Fibroblast of skin of scalp (primary cell): ENCODE results near the gene PROX2.
A peak's percentile ranks its signal among the peaks of the same experiment; 100 is the strongest.

Experiments
- DNase-seq: peaks from one replicate; pipeline ENCODE4 v3.0.0-alpha.2; 2013

The PROX2 gene

DNA sequence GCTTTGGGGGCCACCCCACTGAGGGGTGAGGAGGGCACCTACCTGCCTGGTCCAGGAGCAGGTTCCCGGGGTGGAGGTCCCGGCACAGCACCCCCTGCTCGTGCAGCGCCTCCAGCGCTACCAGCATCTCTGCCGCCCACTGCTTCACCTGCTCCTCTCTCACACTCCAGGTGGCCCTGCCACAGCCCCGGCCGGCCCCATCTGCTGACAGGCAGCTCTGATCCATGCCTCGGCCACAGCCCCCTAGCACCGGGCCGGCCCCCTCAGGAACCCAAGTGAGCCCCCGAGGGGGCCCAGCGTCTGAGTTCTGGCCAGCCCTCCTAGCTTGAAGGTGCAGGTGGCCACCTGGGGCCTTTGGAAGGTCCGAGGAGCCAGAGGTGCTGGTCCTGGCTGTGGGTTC, 33.6 kb upstream of the PROX2 start:
- DNase-seq: no peak

DNA sequence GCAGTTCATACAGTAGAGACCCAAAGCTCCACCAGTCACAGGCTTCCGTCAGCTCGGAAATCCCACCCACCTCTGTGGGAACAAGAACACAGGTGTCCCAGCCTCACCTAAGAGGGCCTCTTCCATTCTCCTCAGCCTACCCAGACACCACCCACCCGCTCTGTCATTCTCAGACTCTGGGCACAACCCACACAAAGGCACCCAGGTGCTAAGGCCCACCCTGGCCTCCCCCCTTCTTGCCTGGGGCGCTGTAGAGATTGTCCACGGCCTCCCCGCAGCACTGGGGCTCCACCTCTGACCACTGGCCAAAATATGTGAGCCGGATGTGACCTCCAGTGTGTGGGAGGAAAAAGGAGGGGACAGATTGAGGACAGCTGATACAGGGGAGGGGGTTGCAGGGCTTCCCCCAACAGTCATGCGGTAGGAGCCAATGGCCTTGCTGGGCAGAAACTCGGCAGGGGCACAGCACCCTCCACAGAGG, 33.0 kb upstream of the PROX2 start:
- no peak for DNase-seq

DNA sequence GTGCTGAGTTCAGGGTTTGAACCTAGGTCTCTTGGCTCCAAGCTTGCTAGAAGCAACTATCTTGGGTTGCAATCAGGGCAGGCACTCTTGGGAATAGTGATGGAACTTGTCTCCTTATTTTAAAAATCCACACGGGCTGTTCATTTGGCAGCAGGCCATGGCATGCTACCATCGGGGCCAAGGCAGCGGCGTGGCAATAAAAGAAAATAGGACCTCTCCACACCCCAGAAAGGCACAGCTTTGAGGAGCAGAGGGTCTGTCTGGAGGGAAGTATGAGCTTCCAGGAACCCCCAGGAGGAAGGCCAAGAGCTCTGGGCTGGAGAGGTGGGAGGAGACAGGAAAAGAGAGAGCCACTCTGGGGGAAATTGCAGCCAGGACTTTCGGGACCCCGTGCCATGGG, 31.8 kb upstream of the PROX2 start:
- peak; percentile 13 for DNase-seq

GRCh38 chr14:74906925-74907521, 31.1 kb upstream of the PROX2 start:
- DNase-seq: no peak

GRCh38 chr14:74905595-74906142, 29.7 kb upstream of the PROX2 start:
- DNase-seq: peak; percentile 51

DNA sequence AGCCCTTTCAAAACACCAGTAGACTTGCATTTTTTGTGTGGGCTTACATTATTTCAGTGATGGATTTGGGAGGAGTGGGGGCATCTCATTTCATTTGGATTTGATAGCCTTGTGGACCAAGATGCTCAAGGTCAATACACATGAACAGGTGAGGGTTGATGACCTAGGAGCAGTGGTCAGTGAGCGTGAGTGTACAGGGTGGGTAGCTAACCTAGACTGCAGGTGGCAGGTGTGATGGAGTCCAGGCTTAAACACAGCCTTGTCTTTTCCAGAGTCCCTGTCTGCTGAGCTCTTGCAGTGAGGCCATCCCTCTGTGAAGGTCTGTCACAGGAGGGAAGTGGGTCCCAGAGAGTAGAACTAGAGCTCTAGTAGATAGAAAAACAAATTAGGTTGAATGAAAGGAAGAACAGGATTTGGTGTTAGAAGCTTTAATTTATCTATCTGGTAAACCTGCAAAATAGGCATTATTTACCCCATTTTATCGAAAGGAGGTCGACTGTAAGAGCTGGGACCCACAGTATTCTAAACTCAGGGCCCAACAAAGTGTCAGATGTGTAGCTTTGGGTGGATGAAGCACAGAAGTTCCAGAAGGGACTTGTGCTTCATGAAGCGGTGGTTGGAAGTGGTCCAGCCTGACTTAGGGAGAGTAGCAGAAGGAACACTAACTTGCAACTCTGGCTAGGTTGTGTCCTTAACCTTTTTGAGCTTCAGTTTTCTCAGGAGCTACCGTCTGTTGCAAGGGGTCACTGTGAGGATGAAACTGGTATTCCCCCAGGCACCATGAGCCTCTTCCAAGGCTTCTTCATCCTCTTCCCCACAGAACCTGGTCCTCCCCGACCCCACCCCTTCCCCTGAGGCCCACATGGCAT, 28.9 kb upstream of the PROX2 start:
- DNase-seq: no peak

- DNase-seq: no peak
These were observed 27.2 kb upstream of the PROX2 start for GRCh38 chr14:74902941-74903705.

DNA sequence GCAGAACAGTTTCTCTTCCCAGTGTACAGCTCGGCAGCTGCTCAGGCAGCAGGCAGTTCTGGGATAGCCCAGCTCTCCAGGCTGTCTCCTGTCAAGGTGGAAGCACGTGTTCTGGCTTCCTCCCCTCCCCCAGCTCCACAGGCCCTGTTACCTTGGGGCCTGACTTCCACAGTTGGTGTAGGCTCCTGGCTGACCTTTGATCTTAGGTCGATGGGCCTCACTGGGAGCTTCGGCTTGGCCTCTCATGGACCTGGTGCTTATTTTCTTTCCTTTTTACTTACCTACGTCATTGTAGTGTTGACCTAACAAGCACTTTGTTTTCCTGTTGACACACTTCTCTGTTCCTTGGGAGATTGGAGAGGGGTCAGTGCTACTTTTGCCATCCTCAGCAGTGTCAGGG, 22.7 kb upstream of the PROX2 start:
- no peak for DNase-seq

- DNase-seq: no peak
These were observed 22.1 kb upstream of the PROX2 start for GRCh38 chr14:74898083-74898482.

- no peak for DNase-seq
These were observed 21.7 kb upstream of the PROX2 start for GRCh38 chr14:74897642-74898041.

DNA sequence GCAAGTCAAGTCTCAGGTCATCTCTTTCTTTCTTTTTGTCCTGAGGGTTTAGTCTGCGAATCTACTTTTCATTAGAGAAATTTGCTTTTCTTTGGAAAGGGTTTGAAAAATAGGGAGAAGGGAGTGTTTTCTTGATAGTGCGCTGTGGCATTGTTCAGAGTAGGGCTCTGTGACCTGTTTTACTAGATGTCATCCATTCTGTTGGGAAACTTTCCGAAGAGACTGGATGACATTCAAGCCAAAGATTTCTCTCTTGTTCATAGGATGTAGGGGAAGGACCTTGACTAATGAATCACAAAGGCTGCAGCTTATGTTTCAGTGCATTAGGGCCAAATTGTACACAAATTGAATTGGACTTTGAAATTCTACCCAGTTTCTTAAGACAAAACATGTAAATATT, 20.5 kb upstream of the PROX2 start:
- DNase-seq: no peak

GRCh38 chr14:74893614-74894091, 17.7 kb upstream of the PROX2 start:
- DNase-seq: no peak

GRCh38 chr14:74892745-74893144, 16.8 kb upstream of the PROX2 start:
- DNase-seq: no peak

DNA sequence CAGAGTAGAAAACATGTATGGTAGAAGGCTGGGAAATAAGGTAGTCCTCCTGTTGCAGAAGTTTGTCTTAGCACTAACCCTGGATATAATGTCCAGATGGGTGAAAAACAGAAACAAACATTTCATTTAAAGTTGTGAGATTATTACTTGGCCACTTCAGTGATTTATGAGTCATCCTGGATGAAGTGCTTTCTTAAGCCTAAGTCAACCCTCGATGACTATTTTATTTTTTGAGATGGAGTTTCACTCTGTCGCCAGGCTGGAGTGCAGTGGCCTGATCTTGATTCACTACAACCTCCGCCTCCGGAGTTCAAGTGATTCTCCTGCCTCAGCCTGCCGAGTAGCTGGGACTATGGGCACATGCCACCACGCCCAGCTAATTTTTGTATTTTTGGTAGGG, 15.9 kb upstream of the PROX2 start:
- no peak for DNase-seq

GRCh38 chr14:74890262-74890661, 14.3 kb upstream of the PROX2 start:
- DNase-seq: no peak

GRCh38 chr14:74888164-74889158, 12.5 kb upstream of the PROX2 start:
- DNase-seq: no peak

DNA sequence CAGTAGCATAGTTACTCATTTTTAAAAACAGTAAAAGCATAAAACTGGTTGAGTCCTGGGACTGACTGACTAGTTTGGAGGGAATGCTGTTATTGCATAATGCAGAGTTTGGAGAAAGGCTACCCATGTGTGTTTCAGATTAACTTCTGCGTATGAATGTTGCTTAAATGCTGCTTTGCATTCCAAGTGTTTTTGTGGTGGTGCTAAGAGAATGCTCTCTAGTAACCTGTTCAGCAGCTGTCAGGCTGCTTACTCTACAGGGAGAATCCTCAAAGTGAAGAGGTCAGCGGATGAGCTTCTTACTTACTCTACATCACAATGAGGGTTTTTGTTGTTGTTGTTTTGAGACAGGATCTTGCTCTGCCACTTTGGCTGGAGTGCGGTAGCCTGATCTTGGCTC, 10.1 kb upstream of the PROX2 start:
- peak; percentile 94 for DNase-seq

DNA sequence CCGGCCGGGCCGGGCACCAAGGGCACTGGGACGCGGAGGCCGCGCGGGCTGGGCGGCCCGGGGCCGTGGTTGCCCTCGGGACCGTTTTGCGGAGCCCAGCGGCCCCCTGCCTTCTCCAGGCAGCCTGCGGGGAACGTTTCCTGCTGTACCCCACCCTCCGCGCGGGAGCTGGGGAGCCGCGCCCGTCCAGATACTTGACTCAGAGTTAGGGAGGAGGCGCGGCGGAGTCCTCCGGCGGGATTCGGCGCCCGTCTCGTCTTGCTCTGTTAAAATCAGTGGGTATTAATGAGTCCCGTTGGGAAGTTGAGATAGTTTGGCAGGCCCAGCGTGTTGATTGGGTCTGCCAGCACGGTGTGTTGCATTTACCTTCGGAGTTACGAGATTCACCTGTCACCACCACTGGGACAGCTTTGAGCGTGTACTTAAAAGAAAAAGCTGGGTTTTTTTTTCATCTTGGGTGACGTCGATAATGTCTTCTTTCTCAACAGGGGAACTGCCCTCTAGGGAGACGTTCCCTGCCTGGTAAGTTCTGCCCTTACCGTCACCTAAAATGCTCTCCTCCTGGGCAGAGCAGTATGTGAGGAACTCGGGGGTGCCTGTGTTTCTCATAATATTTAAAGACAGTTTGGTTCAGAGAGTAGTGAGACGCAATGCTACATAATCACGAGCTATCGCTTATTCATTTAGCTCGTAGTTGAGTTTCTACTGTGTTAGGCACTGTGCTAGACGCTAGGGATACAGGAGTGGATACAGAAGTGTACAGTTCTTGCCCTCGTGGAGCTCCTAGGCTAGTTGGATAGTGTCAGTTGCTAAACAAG, 6.4 kb upstream of the PROX2 start:
- peak; percentile 29 for DNase-seq

DNA sequence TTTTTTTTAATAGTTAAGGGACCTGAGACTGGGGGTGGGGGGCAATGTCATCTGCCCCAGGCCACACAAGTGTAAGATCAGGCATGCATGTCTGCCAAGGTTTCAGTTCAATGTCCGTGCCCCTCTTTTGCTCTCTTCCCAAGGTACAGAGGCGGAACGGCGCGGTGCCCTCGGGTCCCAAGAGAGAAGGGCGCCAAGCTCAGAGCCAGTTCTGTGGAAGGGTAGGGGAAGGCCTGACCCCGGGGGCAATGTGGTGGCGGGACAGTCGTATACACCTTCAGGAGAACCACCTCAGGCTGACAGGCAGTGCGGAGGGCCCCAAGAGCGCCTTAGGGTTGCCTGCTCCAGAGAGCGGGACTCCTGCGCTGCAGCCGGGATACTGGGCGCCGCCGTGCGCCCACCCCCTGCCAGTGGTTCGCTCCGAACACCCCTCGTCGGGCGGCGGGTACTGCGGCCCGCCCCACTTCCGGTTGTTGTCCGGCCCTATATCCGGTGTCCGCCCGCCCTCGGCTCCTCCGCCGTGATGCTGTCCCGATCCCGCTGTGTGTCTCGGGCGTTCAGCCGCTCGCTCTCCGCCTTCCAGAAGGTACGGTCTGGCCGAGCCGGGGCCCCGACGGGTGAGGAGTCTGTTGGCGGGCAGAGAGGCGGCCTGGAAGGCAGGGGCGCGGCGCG, 5.6 kb upstream of the PROX2 start, which contains the start of gene DLST:
TSS of gene DLST (plus strand) at position 486 of the 672 bp plus-strand sequence. CDS start at position 524, 38 bp downstream.
- DNase-seq: peak; percentile 88
